NB4 (cell line): ENCODE results near the gene TAAR1.

Experiments used
- CTCF ChIP-seq: IDR thresholded peaks from one replicate; pipeline ENCODE4 v1.5.1; 2012; ENCODE audit warnings: low read depth, low read length
- MAX ChIP-seq: IDR thresholded peaks from 2 replicates; pipeline ENCODE4 v1.6.1; 2011; ENCODE audit warnings: low read depth, low read length
- POLR2A ChIP-seq: IDR thresholded peaks from 2 replicates; pipeline ENCODE4 v1.6.1; 2011; ENCODE audit warnings: mild to moderate bottlenecking; ENCODE audit not compliant: insufficient read length; ENCODE audit errors: extremely low read depth

- no peak for TF ChIP-seq CTCF
- TF ChIP-seq POLR2A = no peak
- TF ChIP-seq MAX = no peak
Measured at GRCh38 chr6:132675749-132676148, 16.8 kb upstream of the TAAR1 start.
